ENCODE results near the gene TMCC1. TPM values are rescaled to one million over a fixed set of nuclear protein-coding genes. Genes with fewer than 3 reads are reported as not detected.

Gene TMCC1
- total RNA-seq, 1 donor from 2014 or later: 35.2 TPM

DNA sequence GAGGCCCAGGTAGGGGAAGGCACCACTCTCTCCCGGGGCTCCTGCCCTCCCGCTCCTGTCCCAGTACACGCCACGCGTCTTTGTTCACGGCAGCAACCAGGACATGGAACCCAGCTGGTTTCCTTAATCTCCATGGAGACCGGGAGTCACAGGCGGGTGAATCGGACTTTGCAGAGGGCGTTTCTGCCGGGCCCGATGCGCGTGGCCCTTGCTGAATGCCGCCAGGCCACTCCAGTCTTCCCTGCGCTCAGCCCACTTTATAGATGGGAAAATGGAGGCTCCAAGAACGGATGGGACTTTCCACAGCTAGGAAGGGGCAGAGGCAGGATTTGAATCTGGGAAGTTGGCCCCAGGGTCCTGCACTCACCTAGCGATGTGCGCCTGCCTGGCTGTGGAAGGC is 294.4 kb downstream of the TMCC1 start:
- no peak for DNase-seq (ENCODE audit: low spot score)
- intact Hi-C loops (cut with DNase I): no loop called here

DNA sequence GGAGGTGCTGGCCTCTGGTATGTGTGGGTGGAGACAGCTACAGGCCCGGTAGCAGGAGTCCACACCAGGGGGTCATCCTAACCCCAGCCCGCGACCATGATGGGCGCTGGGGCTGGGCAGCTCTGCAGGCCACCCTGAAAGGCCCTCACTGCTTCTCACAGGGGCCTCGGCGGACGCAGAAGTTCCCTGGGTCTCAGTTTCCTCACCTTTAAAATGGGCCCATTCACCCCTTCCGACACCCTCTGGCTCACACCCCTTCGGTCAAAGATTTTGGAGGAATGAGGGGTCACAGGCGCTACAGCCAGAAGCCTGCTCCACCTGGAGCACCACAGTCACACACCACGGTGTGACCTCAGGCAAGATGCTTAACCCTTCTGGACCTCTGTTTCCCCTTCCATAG is 295.0 kb downstream of the TMCC1 start:
- intact Hi-C loops (cut with DNase I): no loop called here
- DNase-seq (ENCODE audit: low spot score): no peak

GRCh38 chr3:129598000-129598381 is 295.5 kb downstream of the TMCC1 start:
- no peak for DNase-seq (ENCODE audit: low spot score)
- intact Hi-C loops (cut with DNase I): no loop called here

Other genes with a start within 250 kb of the TMCC1 start
- not detected for gene TRH, start 81.0 kb upstream of the TMCC1 start, total RNA-seq
- not detected for gene ALG1L2, start 188.1 kb upstream of the TMCC1 start, total RNA-seq